Measurements from ENCODE around the gene CYB561A3.

DNA sequence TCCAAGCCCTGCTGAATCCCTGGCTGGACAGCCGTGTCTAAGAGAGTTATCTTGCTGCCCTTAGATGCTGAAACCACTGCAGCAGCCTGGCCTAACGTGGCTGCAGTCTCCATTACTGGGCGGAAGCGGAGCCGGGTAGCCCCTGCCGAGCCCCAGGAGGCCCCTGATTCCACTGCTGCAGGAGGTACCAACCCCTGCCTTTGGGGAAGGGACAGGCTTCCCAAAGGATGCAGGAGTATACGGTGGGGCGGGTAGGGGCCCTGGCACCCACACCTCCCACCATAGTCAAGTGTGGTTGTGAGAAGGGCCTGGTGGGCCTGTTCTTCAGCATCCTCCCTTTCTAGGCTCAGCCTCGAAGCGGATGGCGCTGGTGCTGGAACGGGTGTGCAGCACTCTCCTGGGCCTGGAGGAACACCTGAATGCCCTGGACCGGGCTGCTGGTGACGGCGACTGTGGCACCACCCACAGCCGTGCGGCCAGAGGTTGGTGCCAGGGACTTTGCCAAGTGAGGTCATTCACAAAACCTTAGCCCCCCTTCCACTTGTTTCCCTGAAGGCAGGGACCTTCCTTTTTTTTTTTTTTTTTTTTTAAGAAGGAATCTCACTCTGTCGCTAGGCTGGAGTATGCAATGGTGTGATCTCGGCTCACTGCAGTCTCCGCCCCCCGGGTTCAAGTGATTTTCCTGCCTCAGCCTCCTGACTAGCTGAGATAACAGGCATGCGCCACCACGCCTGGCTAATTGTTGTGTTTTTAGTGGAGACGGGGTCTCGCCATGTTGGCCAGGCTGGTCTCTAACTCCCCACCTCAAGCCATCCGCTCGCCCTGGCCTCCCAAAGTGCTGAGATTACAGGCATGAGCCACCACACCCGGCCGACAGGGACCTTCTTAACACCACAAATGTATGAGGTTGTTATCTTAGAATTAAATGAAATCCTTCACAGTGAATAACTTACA, 17.6 kb downstream of the CYB561A3 start:
- TF ChIP-seq, protein P1, sequence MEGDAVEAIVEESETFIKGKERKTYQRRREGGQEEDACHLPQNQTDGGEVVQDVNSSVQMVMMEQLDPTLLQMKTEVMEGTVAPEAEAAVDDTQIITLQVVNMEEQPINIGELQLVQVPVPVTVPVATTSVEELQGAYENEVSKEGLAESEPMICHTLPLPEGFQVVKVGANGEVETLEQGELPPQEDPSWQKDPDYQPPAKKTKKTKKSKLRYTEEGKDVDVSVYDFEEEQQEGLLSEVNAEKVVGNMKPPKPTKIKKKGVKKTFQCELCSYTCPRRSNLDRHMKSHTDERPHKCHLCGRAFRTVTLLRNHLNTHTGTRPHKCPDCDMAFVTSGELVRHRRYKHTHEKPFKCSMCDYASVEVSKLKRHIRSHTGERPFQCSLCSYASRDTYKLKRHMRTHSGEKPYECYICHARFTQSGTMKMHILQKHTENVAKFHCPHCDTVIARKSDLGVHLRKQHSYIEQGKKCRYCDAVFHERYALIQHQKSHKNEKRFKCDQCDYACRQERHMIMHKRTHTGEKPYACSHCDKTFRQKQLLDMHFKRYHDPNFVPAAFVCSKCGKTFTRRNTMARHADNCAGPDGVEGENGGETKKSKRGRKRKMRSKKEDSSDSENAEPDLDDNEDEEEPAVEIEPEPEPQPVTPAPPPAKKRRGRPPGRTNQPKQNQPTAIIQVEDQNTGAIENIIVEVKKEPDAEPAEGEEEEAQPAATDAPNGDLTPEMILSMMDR (conservative IDR thresholded peaks at IDR 0.05): no peak
- no peak for TF ChIP-seq ZFX (IDR thresholded peaks at IDR 0.05)
